ENCODE results near the gene POT1. TPM values are rescaled to one million over a fixed set of nuclear protein-coding genes. Genes with fewer than 3 reads are reported as not detected.

The POT1 gene
- total RNA-seq (2021; fragmentation: NEBNext Ultra II Directional; extraction: Animal tissue kit (Norgen Biotek cat#: 25700)) (21.3 and 22.8 TPM in 2 replicates), polyA plus RNA-seq (2011; rRNA removed) (8.9 and 13.1 TPM in 2 replicates), polyA minus RNA-seq (2011; rRNA and poly(A)+ RNA removed) (62.3 and 97.8 TPM in 2 replicates)
- polyA plus RNA-seq (2011; cell fraction: cytosol; rRNA removed): 16.1 TPM
- 10.3 TPM for polyA plus RNA-seq (2011; cell fraction: nucleus; rRNA removed)
- 10.1 to 22.1 TPM (median 14.3 TPM) in 4 replicates for polyA plus RNA-seq (2012, experiment 1 of 2)
- 0.59 TPM for polyA plus RNA-seq (2012, experiment 2 of 2)
- 18.3 TPM for polyA plus RNA-seq (2013, experiment 1 of 2)
- 17.0 TPM for polyA plus RNA-seq (2013, experiment 2 of 2)
- polyA minus RNA-seq (2011; cell fraction: cytosol; rRNA and poly(A)+ RNA removed): 25.9 TPM
- 108 TPM for polyA minus RNA-seq (2011; cell fraction: nucleus; rRNA and poly(A)+ RNA removed)
- long read RNA-seq, experiment 1, partial matches to known transcripts: 14 of 23 reads
- long read RNA-seq, experiment 1, other reads (novel, unspliced or antisense): 9 of 23 reads
- long read RNA-seq, experiment 2, full-length matches to known transcripts: 1 of 10 reads
- long read RNA-seq, experiment 2, partial matches to known transcripts: 3 of 10 reads
- long read RNA-seq, experiment 2, other reads (novel, unspliced or antisense): 6 of 10 reads

GRCh38 chr7:124929467-124930172, at the start of gene POT1:
Gene POT1, minus strand, starts transcription at chr7:124929825. Its CDS starts 32,652 bp downstream, at chr7:124897173.
- no peaks in the 10 kb centered on the region for H3K23me2 ChIP-seq (ENCODE audit: low read depth, low read length)
- H2AK5ac ChIP-seq (ENCODE audit: low read depth, low read length): no peak within 1 kb of the TSS
- H3K9me3 ChIP-seq (ENCODE audit: insufficient read depth in 2 of 2, low read depth in 1 of 2, low read length in 1 of 2): no peaks in the 10 kb centered on the region
- H2BK20ac ChIP-seq (ENCODE audit: low read length): no peak within 1 kb of the TSS
- H3K23ac ChIP-seq (ENCODE audit: insufficient read length): no peak within 1 kb of the TSS
- FAIRE-seq (peak; percentile 92), DNase-seq (ENCODE audit: low read depth in 1 of 2, low spot score in 2 of 2) (peak; percentile 95 to 99)
- H4K20me1 ChIP-seq (replicated peaks in 1 of 2; ENCODE audit: control insufficient read depth in 1 of 2, insufficient read depth in 2 of 2, low read length in 2 of 2): peaks cover 0 to 2% of the 10 kb centered on the region in 2 experiments
- H3K36me3 ChIP-seq (ENCODE audit: control insufficient read depth in 2 of 4, insufficient read depth in 4 of 4, low read length in 3 of 4): no peaks in the 10 kb centered on the region; a peak in 1 of 8 replicates
- peak within 1 kb of the TSS; percentile 97 for H2AFZ ChIP-seq (ENCODE audit: low read length)
- H3K79me2 ChIP-seq (ENCODE audit: control insufficient read depth in 1 of 2, insufficient read depth in 2 of 2, low read length in 2 of 2): peaks cover 0 to 44% of the 10 kb centered on the region in 2 experiments; a peak in 2 of 4 replicates
- no peak within 1 kb of the TSS for H3K4ac ChIP-seq (replicated peaks; ENCODE audit: insufficient read length, low read depth, low read length)
- CTCF ChIA-PET (ENCODE audit: partially characterized antibody): interaction anchor here (0.6 kb wide), 1 partner anchor 29 kb away, joined by 6 read pairs; no protein-coding TSS in a partner anchor
- no peak within 1 kb of the TSS for H2BK120ac ChIP-seq (replicated peaks; ENCODE audit: low read depth, low read length)
- no peaks in the 10 kb centered on the region; the same call in 1 of the 2 replicates for H3K79me1 ChIP-seq (ENCODE audit: low read depth, low read length)
- H3K4me1 ChIP-seq (replicated peaks in 1 of 4; ENCODE audit: control insufficient read depth in 3 of 4, insufficient read depth in 4 of 4, low read length in 3 of 4): no peaks in the 10 kb centered on the region
- no peak within 1 kb of the TSS for H2BK12ac ChIP-seq (ENCODE audit: low read depth, low read length)
- peak within 1 kb of the TSS; percentile 67 to 95 (median 82) for H3K9ac ChIP-seq (replicated peaks in 1 of 4; ENCODE audit: extremely low read depth in 1 of 4, low read depth in 3 of 4, low read length in 3 of 4)
- peak within 1 kb of the TSS; percentile 11; the same call in 1 of the 2 replicates for H3K18ac ChIP-seq (ENCODE audit: extremely low read depth, low read length)
- POLR2A ChIA-PET (ENCODE audit: partially characterized antibody): no interaction called here
- H3K14ac ChIP-seq (ENCODE audit: insufficient read length): no peak within 1 kb of the TSS
- H4K5ac ChIP-seq (ENCODE audit: insufficient read length, low read depth, low read length): peak within 1 kb of the TSS; percentile 18
- 1% methylated on average over 43 of the region's 45 CpGs; no CpG with 5 or more reads in 1 of the 2 experiments for WGBS, 2 experiments (ENCODE audit: extremely low coverage in 1 of 2, insufficient coverage in 1 of 2, insufficient read length in 1 of 2, insufficient replicate concordance in 2 of 2, low coverage in 1 of 2, low lambda C conversion rate in 2 of 2, missing lambda C conversion rate in 1 of 2)
- H2BK15ac ChIP-seq (ENCODE audit: low read length): no peak within 1 kb of the TSS
- peak within 1 kb of the TSS; percentile 55 for H3K27ac ChIP-seq (ENCODE audit: low read depth, low read length)
- no peak within 1 kb of the TSS for H4K8ac ChIP-seq (ENCODE audit: extremely low read depth, insufficient read depth, low read length)
- H3K4me2 ChIP-seq (ENCODE audit: insufficient read depth in 1 of 2, low read depth in 2 of 2, low read length in 2 of 2): peak within 1 kb of the TSS; percentile 66 to 79
- H3K56ac ChIP-seq (replicated peaks; ENCODE audit: insufficient read length, low read depth, low read length): no peak within 1 kb of the TSS
- peak within 1 kb of the TSS; percentile 69 to 88 (median 78) for H3K4me3 ChIP-seq (ENCODE audit: extremely low read depth in 1 of 4, insufficient read depth in 2 of 4, low read depth in 3 of 4, low read length in 4 of 4)
- no peaks in the 10 kb centered on the region for H3K27me3 ChIP-seq (replicated peaks in 1 of 4; ENCODE audit: control insufficient read depth in 3 of 4, extremely low read depth in 1 of 4, insufficient read depth in 3 of 4, low read length in 3 of 4)
- H4K91ac ChIP-seq (replicated peaks; ENCODE audit: insufficient read length, low read length): no peak within 1 kb of the TSS
- no peak within 1 kb of the TSS; the same call in 1 of the 2 replicates for H2BK5ac ChIP-seq (ENCODE audit: low read depth, low read length)
- TF ChIP-seq BACH1 (IDR thresholded peaks at IDR 0.05; ENCODE audit: low read length) (peak; percentile 41; the same call in 1 of the 2 replicates), POLR2A (IDR thresholded peaks at IDR 0.05; ENCODE audit: control extremely low read depth in 1 of 2, low read depth in 2 of 2, low read length in 2 of 2) (peak in 1 of 2 experiments; percentile 78; a peak in 2 of 3 replicates), KDM5A (IDR thresholded peaks at IDR 0.05; ENCODE audit: low read length) (peak; percentile 55; the same call in 1 of the 2 replicates), JUN (IDR thresholded peaks at IDR 0.05; ENCODE audit: low read depth, low read length) (0 out of 2 replicates have a peak, but pooled peaks have one; percentile 3), ASH2L (IDR thresholded peaks at IDR 0.05; ENCODE audit: low read length) (peak; percentile 88), SP2 (IDR thresholded peaks at IDR 0.05; ENCODE audit: low read length) (no peak), KDM4A (IDR thresholded peaks at IDR 0.05; ENCODE audit: low read depth, low read length, severe bottlenecking) (peak; percentile 59), CHD2 (IDR thresholded peaks at IDR 0.05; ENCODE audit: low read length) (peak; percentile 64; the same call in 1 of the 2 replicates), TCF12 (IDR thresholded peaks at IDR 0.05; ENCODE audit: low read depth, low read length) (0 out of 2 replicates have a peak, but pooled peaks have one; percentile 60), SIRT6 (IDR thresholded peaks at IDR 0.05; ENCODE audit: low read length) (no peak)
